NCI-H2171 treated with DMSO at 0.1 percent for 48 hours (cell line): Measurements from ENCODE around the gene SLC35E1.
A peak's percentile ranks its signal among the peaks of the same experiment; 100 is the strongest.

Source experiments
- DNase-seq: peaks from one replicate; lab custom pipeline; 2025; lab: John Stamatoyannopoulos, UW

Gene SLC35E1

DNA sequence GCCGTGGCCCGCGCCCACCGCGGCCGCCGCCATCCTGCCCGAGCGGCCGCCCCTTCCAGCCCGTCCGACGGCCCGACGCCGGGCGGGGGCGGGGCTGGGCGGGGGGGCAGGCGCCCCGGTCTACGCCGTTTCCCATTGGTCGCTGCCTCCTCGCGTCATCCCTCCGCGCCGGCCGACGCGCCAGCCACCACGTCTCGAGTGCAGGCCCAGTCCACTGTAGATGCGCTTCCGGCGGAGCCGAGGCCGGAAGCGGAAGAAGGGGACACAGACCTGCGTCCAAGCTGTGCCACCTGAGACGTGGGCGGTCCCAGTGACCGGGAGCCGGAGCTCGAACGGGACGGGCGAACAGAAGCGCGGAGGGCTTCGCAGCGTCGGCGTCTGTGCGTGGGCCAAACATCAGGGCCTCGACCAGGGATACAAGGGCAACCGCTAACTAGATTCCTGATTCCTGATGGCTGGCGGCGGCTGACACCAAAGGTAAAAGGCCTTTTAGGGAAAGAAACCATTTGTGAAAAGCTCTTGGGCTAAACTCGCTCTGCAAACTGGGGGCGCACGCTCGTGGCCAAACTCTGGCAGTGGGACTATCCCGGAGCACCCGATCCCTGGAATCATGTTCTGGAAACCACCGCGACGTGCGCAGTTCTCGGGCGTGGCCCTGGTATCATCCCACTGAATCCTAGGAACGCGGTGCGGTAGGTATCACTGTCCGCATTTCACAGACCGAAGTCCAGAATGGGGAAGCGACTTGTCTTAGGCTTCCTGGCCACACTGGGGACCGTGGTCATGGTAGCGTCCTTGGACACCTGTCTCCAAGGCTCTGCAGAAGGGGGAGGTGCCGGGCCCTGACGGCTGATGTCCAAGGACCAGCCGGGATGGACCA, at the start of gene SLC35E1:
Gene SLC35E1 (minus strand): TSS at position 84 of the 880 bp plus-strand sequence. CDS start 51 bp downstream, at position 33.
- DNase-seq: peak; percentile 95

DNA sequence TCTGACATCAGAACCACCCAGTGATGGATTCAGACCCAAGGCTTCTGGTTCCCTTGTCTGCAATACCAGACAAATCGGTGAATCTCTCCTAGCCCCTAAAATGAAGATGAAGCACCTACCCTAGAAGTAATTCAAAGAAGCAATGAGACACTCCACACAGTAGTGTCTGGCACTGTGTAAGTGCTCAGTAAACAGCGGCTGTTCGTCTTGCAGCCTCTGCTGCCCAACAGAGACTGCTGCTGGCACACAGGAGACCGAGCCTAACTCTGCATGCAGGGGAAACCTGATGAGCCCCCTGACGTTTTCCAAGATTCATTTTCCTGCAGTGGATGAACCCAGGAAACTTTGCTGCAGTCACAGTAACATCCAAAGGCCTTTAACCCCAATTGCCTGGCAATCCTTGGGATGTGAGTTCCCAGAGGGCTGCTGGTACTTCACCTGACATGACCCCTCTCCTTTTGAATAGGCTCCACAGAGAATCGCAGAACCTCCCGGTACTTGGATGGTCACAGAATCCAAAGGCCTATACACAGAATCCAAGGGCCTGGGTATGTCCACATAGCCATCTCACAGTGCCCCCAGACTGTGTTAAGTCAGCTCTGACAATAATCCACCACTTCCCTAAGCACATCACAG, 49.1 kb upstream of the SLC35E1 start:
- no peak for DNase-seq

DNA sequence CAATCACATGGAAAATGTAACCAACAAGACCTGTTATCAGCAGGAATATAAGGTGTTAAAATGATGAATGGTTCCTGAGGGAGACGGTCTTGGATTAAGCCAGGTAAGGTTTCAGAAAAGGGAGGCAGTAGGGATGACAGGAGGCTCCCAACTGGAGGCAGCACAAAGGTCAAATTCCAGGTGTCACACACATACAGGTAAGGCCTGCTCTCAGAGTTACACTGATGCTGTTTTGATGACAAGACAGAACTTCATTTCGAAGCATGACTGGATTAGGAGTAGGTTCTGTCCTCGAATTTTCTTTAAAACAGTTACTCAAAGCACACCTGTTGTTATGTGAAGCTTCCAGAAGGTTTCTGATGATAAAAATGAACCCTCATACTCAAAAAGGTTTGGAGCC, 48.4 kb upstream of the SLC35E1 start:
- DNase-seq: peak; percentile 5

DNA sequence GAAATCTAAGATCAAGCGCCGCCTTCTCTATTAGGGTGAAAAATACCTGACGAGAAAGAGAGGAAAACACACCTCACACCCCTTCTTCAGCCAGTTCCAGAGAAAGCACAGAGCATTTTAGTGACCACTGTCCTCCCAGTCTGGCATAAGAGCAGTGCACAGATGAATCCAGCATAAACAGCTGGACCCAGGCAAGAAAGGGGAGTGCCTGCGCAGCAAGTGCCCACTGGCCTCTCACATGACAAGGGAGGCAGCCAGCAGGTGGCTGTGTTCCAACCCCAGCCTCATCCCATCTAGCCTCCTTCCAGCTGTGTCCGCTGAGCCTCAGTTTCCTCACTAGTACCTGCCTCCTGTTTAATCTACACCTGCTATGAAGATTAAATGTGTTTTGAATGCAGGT, 47.8 kb upstream of the SLC35E1 start:
- DNase-seq: no peak

DNA sequence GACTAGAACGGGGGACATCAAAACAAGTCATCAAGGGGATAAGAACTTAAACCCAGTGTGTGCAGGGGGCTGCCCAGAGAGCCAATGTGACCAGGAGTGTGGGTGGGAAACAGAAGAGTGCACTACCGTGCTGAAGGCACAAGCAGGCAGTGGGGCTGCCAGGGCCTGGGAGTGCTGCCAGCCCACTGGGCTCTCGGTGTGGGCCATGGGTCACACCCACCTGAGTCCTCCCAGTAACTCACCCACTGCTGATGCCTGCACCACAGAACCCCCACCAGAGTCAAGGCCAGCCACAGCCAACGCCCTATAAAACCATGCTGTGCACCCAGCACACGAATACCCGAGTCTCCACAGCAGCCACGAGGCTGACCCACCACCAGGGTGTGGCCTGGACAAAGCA, 47.2 kb upstream of the SLC35E1 start:
- no peak for DNase-seq

DNA sequence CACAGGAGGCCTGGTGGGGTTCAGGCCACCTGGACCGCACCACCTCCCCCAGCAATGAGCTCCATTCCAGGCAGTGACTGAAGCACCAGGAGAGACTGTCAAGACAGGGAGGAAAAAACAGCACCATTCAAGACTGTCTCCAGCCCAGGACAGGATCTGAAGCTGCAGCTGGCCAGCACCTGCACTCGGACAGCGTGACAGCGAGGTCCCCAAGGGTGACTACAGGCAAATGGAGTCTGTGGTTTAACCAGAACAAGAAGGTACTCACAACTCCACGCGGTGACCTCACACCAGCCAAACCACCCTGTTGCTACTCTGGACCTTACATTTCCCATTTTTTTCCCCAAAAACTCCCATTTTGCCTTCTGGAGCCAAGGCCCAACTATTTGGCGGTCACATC, 46.0 kb upstream of the SLC35E1 start:
- no peak for DNase-seq

DNA sequence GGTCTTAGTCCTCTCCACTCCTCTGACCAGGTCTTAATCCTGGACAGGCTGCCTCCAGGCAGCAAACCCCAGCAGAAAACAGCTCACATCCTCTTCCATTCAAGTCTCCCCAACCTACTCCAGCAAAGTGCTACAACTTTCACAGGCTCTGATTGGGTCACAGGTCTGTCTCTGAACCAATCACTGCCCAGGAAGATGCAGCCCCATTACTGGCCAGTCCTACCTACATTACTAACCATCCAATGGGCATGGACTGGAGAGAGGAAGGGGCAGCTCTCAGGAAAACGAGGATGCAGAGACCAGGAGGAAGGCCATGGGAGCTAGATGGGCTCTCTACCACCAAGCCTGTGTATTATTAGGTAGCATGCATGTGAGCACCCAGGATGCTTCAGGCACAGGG, 43.6 kb upstream of the SLC35E1 start:
- no peak for DNase-seq

DNA sequence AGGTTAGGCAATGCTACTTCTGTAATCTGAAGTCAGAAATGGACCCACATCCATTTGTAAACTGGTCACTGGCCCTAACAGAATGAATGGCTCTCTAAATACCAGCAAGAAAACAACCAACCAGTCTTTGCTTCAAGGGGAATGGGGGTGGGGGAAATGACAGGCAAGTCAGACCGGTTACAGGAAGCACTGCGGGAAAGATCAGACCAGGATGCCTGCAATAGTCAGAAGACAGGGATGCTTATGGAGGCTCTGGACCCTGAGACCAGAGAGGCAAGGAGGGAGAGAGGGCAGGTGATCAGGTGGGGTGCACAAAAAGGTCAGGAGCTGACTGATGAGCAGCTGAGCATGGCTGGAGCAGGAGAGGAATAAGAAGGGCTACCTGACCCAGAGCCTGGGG, 42.7 kb upstream of the SLC35E1 start:
- no peak for DNase-seq

DNA sequence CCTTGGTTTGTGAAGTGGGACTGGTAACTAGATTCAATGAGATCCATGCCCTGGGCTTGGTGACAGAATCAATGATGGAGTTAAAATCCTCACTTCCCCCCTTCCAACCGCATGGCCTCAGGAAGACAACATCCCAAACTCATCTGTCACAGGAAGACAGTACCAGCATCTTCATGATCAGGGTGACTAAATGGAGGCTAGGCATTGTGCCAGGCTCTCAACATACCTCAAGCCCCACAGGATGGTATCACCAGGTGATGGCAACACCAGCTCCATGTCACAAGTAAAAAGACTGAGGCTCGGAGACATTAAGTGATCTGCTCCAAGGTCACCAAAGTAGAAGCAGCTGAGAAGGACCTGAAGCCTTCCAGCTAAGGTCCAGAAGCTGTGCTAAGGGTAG, 41.6 kb upstream of the SLC35E1 start:
- DNase-seq: no peak

DNA sequence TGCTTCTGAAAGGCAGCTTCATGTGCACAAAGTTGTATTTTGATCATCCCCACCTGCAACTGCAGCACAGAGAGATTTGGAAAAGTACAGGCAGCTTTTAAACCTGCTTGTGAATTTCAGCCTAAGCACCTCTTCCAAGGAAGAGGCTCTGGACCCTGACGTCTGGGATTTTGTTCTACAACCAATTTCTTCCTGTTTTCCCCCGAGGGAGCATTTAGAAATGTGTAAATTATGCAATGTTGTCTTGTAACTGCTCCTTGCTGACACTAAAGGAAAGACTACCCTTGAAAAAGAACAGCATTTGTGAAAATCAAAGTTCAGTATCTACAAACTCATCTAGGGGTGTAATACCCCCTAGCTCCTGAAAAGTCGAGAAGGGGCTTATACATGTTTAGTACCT, 40.4 kb upstream of the SLC35E1 start:
- DNase-seq: no peak

DNA sequence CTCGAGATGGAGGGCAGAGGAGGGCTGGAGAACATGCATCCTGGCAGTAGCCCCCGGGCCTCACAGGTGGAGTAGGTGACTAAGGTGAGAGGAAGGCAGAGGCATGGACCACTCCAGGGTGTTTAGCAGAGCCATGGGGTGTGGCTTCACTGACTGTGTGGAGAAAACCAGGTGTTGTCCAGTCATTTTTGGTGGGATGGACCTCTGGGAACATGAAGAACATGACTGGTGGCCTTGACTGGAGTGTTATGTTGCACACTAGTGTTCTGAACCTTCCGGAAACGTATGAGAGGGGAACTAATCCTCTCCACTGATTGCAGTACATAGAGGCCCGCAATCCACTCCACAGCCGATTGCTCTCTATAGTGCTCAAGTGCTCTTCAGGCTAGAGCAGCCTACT, 38.9 kb upstream of the SLC35E1 start:
- no peak for DNase-seq

DNA sequence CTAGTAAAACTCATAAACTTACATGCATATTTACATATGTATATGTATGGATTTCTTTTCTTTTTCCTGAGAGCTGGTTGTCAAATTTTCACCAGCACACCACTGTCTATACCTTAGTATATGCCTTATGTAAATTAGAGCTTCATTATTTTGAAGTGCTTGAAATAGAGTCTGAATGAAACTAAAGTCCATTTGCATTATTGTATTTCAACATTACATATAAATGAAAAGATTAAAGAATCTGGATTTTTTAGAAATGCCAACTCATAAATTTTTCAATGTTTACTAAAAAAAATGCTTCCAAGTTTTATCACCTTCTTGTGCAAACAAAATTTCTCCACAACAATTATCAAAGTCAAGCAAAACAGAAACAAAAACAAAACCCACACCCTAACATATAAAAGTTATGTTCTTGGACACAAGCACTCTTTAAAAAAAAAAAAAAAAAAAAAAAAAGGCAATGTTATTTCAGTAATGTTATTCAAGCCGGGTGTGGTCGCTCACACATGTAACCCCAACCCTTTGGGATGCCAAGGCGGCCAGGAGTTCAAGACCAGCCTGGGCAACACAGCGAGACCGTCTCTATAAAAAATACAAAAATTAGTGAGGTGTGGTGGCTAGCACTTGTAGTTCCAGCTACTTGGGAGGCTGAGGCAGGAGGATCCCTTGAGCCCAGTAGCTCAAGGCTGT, 37.4 kb upstream of the SLC35E1 start:
- no peak for DNase-seq

DNA sequence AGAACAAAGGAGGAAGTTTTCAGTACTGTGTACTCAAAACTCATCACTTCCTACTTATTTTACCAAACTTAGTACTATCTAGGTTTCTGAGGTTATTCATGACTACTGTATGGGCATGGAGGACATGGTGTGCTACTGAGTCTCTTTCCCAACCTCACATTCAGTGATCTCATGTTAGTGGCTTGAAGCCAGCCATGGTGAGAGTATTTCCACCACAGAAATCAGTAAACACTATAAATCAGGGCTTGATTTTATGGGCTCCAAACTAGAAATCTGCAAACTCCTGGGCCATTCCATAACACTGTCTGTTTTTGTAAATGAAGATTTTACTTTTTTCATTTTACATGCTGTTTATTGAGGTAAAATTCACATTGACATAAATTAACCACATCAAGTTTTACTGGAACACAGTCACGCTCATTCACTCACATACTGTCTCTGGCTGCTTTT, 36.1 kb upstream of the SLC35E1 start:
- DNase-seq: no peak

DNA sequence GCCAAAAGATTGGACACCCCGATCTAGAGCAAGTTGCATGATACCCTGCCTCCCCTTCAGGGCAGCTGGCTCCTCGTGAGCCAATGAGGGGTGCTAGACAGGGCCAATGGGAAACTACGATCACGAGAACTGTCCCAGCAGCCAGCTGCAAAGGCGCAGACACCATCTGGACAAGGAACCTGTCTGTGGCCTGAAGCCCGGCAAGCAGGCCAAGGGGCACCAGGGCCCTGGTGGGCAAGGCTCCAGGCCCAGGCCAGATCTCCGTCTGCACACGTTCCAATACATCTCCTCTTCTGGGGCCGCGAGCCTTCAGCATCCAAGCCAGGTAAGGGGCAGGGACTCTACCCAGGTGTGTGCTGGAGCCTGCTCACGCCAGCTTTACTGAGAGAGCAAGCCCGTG, 35.6 kb upstream of the SLC35E1 start:
- DNase-seq: no peak

DNA sequence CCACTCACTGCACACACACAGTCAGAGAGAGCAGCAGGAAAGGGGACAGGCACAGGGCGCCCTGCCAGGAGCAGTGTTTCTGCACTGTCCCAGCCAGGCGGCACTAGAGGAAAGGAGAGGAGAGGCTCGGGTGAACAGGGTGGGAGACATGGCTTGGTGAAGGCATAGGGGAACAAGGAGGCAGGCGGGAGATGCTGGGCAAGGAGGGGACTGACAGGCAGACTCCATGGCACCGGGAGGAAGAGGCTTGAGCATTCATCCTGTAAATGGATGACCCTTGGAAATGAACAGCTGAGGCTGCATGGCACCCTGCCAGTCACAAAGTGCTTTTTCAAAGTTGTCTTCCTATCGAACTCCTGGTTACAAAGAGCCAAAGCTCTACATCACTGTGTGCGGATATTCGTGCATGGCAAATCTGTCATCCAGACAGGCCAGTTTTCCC, 33.4 kb upstream of the SLC35E1 start:
- DNase-seq: peak; percentile 24

DNA sequence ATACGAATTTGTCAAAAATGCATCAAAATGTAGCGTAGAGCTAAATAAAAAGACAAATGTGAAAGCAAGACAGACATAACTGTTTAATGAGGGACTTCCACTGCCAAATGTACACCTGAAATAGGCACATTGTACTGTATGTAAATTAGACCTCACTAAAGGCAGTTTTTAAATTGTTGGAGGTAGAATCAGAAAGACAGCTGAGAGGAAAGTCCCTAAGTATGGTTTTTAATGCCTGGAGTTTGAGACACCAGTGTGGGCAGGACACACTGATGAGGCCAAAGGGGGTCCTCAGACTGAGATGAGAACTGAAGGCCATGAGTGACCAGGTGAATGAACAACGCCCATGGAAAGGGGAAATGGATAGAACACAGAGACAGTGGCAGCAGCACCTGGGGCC, 32.9 kb upstream of the SLC35E1 start:
- DNase-seq: no peak

DNA sequence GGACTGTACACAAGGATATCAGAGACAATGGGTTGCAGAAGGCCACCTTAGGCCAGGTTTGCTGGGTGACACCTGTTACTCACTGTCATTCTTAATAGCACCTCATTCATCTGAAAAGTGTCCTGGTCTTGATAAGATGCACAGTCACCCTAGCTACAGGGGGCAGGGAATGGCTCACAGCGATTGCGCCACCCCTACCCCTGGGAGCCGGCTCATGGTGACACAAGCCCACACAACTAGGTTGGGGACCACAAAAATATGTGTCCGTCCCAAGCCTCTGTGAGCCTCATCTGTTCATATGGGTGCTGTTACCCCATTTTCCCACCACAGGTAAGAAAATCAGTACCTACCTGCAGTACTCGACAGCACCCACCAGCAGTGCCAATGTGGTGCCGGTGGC, 32.4 kb upstream of the SLC35E1 start:
- no peak for DNase-seq

DNA sequence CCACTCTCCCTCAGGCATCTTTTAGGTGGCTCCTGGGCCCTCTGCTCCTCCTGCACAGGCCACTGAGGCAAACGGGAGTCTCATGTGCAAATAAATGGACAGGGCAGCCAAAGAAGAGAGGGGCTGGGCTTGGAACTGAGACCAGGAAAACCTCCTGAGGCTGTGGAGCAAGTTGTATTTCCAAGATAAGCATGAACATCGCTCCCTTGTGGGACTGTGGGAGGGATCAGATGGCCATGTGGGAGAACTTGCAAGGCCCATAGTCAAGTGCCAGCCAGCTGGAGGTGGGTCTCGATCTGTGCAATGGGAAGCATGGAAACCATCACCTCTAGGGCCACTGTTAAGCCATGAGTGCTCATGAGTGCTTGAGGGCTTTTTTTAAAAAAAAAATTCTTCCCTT, 30.9 kb upstream of the SLC35E1 start:
- DNase-seq: no peak

DNA sequence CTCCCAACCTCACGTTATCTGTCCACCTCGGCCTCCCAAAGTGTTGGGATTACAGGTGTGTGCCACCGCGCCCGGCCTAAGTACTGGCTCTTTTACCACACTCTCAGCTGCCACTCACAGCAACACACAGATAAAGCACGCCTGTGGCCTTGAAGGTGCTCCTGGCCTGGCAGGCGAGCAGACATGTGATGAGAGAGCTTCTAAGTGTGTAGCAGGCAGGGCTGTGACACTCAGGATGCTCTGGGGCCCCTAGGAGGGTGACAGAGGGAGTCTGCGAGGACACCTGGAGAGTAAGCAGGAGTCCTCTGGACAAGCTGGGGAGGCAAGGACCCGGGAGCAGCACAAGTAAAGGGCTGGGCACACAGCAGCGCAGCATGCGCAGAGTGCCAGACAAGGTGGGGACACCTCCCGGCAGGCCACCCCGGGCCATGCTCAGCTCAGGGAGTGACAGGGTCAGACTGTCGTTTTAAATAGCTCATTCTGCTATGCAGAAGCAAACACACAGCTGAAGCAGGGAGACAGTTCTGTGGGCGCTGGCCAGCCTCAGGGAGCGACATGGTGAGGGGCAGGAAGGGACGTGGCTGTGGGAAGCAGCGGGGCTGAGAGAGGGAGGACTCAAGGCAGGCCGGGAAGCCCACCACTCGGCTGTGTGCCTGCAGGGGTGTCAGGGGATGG, 29.3 kb upstream of the SLC35E1 start:
- no peak for DNase-seq

DNA sequence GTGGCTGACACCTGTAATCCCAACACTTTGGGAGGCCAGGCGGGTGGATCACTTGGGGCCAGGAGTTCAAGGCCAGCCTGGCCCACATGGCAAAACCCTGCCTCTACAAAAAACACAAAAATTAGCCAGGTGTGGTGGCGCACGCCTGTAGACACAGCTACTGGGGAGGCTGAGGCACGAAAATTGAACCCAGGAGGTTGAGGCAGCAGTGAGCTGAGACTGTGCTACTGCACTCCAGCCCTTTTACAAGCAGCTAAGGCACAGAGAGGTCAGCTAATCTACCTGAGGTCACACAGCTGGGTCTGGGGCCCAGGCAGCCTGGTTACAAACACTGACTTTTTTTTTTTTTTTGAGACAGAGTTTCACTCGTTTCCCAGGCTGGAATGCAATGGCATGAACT, 28.6 kb upstream of the SLC35E1 start:
- no peak for DNase-seq

DNA sequence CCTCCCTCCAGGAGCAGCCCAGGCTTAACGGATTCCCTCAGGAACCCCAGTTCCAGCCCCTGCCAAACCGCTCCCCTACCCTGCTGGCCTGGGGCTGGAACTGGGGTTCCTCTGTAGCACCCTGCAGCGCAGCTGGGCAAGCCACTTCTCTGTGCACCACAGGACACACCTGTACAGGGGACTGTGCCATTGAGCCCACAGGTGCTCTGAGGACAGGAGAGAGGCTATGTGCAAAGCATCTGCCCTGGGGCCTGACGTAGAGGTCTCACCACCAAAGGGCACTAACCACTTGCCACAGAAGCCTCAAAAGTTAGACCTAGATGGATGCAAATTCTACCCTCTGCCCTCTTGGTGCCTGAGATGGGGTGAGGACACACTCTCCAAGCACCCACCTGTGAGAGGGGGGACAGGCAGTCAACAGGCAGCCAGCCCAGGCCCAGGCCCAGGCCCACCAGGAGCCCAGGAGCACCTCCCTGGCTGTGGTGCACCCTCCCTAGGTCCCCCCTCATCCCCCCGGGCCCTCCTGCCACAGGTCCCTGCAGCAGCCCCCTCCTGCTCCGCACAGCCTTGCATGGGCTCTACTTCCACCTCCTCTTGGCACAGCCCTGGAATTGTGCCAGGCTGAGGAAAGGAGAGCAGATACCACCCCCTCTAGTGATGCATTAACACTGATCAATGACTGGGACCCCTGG, 27.6 kb upstream of the SLC35E1 start:
- DNase-seq: no peak

DNA sequence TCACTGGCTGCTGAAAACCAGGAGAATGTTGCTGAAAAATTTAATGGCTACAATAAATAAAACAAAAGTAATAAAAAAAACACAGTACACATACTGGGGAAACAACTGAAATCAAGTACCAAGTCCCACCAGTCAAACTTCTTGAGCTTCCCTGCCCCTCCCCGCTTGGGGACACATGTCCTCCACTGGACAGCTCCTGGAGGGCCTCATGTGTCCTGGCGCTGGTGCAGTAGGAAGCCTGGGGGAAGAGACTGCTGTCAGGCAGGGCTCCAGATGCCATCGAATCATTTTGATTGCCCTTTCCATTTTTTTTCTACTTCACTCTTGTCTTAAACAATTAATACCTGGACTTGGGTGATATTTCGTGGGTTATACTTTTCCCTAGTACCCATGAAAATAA, 26.6 kb upstream of the SLC35E1 start:
- no peak for DNase-seq
